GM11168 (cell line): ENCODE measurements around the gene MIX23.

ENCODE experiments used
- in situ Hi-C: fragments of 300-500 bp; cut with MboI; formaldehyde crosslinking; loops from one replicate; pipeline ENCODE4 v1.12.0; 2022; ENCODE audit warnings: low sequenced_read_pairs; ENCODE audit not compliant: unreplicated experiment

The MIX23 gene

GRCh38 chr3:122353215-122353614 lies 29.8 kb downstream of the MIX23 start:
- in situ Hi-C loops: no loop called here

GRCh38 chr3:122351612-122352011 lies 31.4 kb downstream of the MIX23 start:
- in situ Hi-C loops: no loop called here

- in situ Hi-C loops: no loop called here
Observed at GRCh38 chr3:122350814-122351418, 32.1 kb downstream of the MIX23 start.

GRCh38 chr3:122349171-122349570 lies 33.9 kb downstream of the MIX23 start:
- in situ Hi-C loops: no loop called here

GRCh38 chr3:122343654-122344053 lies 39.4 kb downstream of the MIX23 start:
- in situ Hi-C loops: no loop called here

GRCh38 chr3:122342803-122343202 lies 40.2 kb downstream of the MIX23 start:
- in situ Hi-C loops: no loop called here

GRCh38 chr3:122332551-122332950 lies 50.5 kb downstream of the MIX23 start:
- in situ Hi-C loops: no loop called here

- in situ Hi-C loops: no loop called here
Observed at GRCh38 chr3:122331886-122332285, 51.1 kb downstream of the MIX23 start.

GRCh38 chr3:122325769-122326168 lies 57.3 kb downstream of the MIX23 start:
- in situ Hi-C loops: no loop called here

- in situ Hi-C loops: no loop called here
Observed at GRCh38 chr3:122324871-122325323, 58.1 kb downstream of the MIX23 start, which contains the start of gene CSTA. Gene CSTA, plus strand, starts transcription at chr3:122325248. Its CDS starts 45 bp downstream, at chr3:122325293.

GRCh38 chr3:122322095-122323075 lies 60.6 kb downstream of the MIX23 start:
- in situ Hi-C loops: no loop called here

GRCh38 chr3:122318620-122319019 lies 64.4 kb downstream of the MIX23 start:
- in situ Hi-C loops: no loop called here

GRCh38 chr3:122316368-122316767 lies 66.7 kb downstream of the MIX23 start:
- in situ Hi-C loops: no loop called here

GRCh38 chr3:122315619-122316018 lies 67.4 kb downstream of the MIX23 start:
- in situ Hi-C loops: no loop called here

- in situ Hi-C loops: no loop called here
Observed at GRCh38 chr3:122314228-122314876, 68.7 kb downstream of the MIX23 start.

GRCh38 chr3:122313281-122313680 lies 69.8 kb downstream of the MIX23 start:
- in situ Hi-C loops: no loop called here

- in situ Hi-C loops: no loop called here
Observed at GRCh38 chr3:122312826-122313225, 70.2 kb downstream of the MIX23 start.

GRCh38 chr3:122310361-122310760 lies 72.7 kb downstream of the MIX23 start:
- in situ Hi-C loops: no loop called here
